ENCODE results near the gene SLC9A9. TPM values are rescaled to one million over a fixed set of nuclear protein-coding genes. Genes with fewer than 3 reads are reported as not detected.

Gene SLC9A9
- total and polyA plus RNA-seq, 2 experiments from 2014 or later = 2.2 to 6.8 TPM

GRCh38 chr3:143795874-143796273 lies 52.4 kb downstream of the SLC9A9 start:
- H3K79me2 ChIP-seq = no peaks in the 10 kb centered on the region
- no peaks in the 10 kb centered on the region for H4K20me1 ChIP-seq (ENCODE audit: insufficient read depth, poor library complexity, severe bottlenecking)
- no peak overlapping the region for H3K4me3 ChIP-seq
- no peaks in the 10 kb centered on the region for H3K9me2 ChIP-seq (replicated peaks; ENCODE audit: insufficient read depth)
- WGBS (ENCODE audit: low lambda C conversion rate, missing lambda C conversion rate) = 31% methylated on average over 2 of the region's 2 CpGs
- no peaks in the 10 kb centered on the region for H3K4me1 ChIP-seq (ENCODE audit: insufficient read depth)
- peak; percentile 17 for DNase-seq (ENCODE audit: low spot score)
- no peaks in the 10 kb centered on the region for H3K36me3 ChIP-seq (replicated peaks; ENCODE audit: insufficient read depth, low read depth)
- H3K9me3 ChIP-seq (ENCODE audit: low read depth) = no peaks in the 10 kb centered on the region
- H3K4me2 ChIP-seq = no peak overlapping the region
- H3K27ac ChIP-seq = no peak overlapping the region
- TF ChIP-seq EZH2phosphoT487 (IDR thresholded peaks at IDR 0.05; ENCODE audit: low read depth, severe bottlenecking, unreplicated experiment) (no peak), CTCF (IDR thresholded peaks at IDR 0.05; ENCODE audit: poor library complexity) (peak; percentile 33)
- no peaks in the 10 kb centered on the region for H3K27me3 ChIP-seq
- H2AFZ ChIP-seq = no peak overlapping the region

- Histone ChIP-seq H3K4me3 (no peak overlapping the region), H4K20me1 (ENCODE audit: insufficient read depth, poor library complexity, severe bottlenecking) (no peaks in the 10 kb centered on the region), H3K27me3 (no peaks in the 10 kb centered on the region), H3K9me2 (replicated peaks; ENCODE audit: insufficient read depth) (no peaks in the 10 kb centered on the region), H3K4me2 (no peak overlapping the region), H3K9me3 (ENCODE audit: low read depth) (no peaks in the 10 kb centered on the region), H3K79me2 (no peaks in the 10 kb centered on the region), H2AFZ (no peak overlapping the region), H3K27ac (no peak overlapping the region), H3K4me1 (ENCODE audit: insufficient read depth) (no peaks in the 10 kb centered on the region), H3K36me3 (replicated peaks; ENCODE audit: insufficient read depth, low read depth) (no peaks in the 10 kb centered on the region)
- no peak for DNase-seq (ENCODE audit: low spot score)
- WGBS (ENCODE audit: low lambda C conversion rate, missing lambda C conversion rate) = 63% methylated on average over 6 of the region's 6 CpGs
- TF ChIP-seq EZH2phosphoT487 (IDR thresholded peaks at IDR 0.05; ENCODE audit: low read depth, severe bottlenecking, unreplicated experiment) (no peak), EZH2 (IDR thresholded peaks at IDR 0.05; ENCODE audit: borderline replicate concordance) (no peak), CTCF (IDR thresholded peaks at IDR 0.05; ENCODE audit: poor library complexity) (no peak)
Measured at GRCh38 chr3:143794793-143795462, 53.3 kb downstream of the SLC9A9 start.

GRCh38 chr3:143793971-143794370 lies 54.3 kb downstream of the SLC9A9 start:
- Histone ChIP-seq H3K79me2 (no peaks in the 10 kb centered on the region), H3K9me2 (replicated peaks; ENCODE audit: insufficient read depth) (no peaks in the 10 kb centered on the region), H2AFZ (no peak overlapping the region), H3K27ac (no peak overlapping the region), H3K27me3 (no peaks in the 10 kb centered on the region), H3K4me2 (no peak overlapping the region), H3K36me3 (replicated peaks; ENCODE audit: insufficient read depth, low read depth) (no peaks in the 10 kb centered on the region), H3K4me3 (no peak overlapping the region), H4K20me1 (ENCODE audit: insufficient read depth, poor library complexity, severe bottlenecking) (no peaks in the 10 kb centered on the region), H3K4me1 (ENCODE audit: insufficient read depth) (no peaks in the 10 kb centered on the region), H3K9me3 (ENCODE audit: low read depth) (no peaks in the 10 kb centered on the region)
- WGBS (ENCODE audit: low lambda C conversion rate, missing lambda C conversion rate) = 67% methylated on average over 3 of the region's 3 CpGs
- TF ChIP-seq EZH2 (IDR thresholded peaks at IDR 0.05; ENCODE audit: borderline replicate concordance) = no peak
- DNase-seq (ENCODE audit: low spot score) = no peak

- H3K27ac ChIP-seq = no peak overlapping the region
- no peaks in the 10 kb centered on the region for H3K36me3 ChIP-seq (replicated peaks; ENCODE audit: insufficient read depth, low read depth)
- DNase-seq (ENCODE audit: low spot score) = no peak
- peaks cover 3% of the 10 kb centered on the region for H3K4me1 ChIP-seq (ENCODE audit: insufficient read depth)
- 86% methylated on average over 2 of the region's 2 CpGs for WGBS (ENCODE audit: low lambda C conversion rate, missing lambda C conversion rate)
- no peak overlapping the region for H3K4me2 ChIP-seq
- H3K9me3 ChIP-seq (ENCODE audit: low read depth) = no peaks in the 10 kb centered on the region
- H4K20me1 ChIP-seq (ENCODE audit: insufficient read depth, poor library complexity, severe bottlenecking) = no peaks in the 10 kb centered on the region
- H3K27me3 ChIP-seq = no peaks in the 10 kb centered on the region
- H3K4me3 ChIP-seq = no peak overlapping the region
- no peaks in the 10 kb centered on the region for H3K79me2 ChIP-seq
- TF ChIP-seq EZH2 (IDR thresholded peaks at IDR 0.05; ENCODE audit: borderline replicate concordance) (no peak), EZH2phosphoT487 (IDR thresholded peaks at IDR 0.05; ENCODE audit: low read depth, severe bottlenecking, unreplicated experiment) (no peak), CTCF (IDR thresholded peaks at IDR 0.05; ENCODE audit: poor library complexity) (no peak)
- H2AFZ ChIP-seq = no peak overlapping the region
- no peaks in the 10 kb centered on the region for H3K9me2 ChIP-seq (replicated peaks; ENCODE audit: insufficient read depth)
Measured at GRCh38 chr3:143791386-143791785, 56.9 kb downstream of the SLC9A9 start.
